ENCODE measurements around the gene TALDO1. TPM values are rescaled to one million over a fixed set of nuclear protein-coding genes. Genes with fewer than 3 reads are reported as not detected.

The TALDO1 gene
- total and polyA plus RNA-seq, 2 experiments from 2014 or later, result 353 to 402 TPM

DNA sequence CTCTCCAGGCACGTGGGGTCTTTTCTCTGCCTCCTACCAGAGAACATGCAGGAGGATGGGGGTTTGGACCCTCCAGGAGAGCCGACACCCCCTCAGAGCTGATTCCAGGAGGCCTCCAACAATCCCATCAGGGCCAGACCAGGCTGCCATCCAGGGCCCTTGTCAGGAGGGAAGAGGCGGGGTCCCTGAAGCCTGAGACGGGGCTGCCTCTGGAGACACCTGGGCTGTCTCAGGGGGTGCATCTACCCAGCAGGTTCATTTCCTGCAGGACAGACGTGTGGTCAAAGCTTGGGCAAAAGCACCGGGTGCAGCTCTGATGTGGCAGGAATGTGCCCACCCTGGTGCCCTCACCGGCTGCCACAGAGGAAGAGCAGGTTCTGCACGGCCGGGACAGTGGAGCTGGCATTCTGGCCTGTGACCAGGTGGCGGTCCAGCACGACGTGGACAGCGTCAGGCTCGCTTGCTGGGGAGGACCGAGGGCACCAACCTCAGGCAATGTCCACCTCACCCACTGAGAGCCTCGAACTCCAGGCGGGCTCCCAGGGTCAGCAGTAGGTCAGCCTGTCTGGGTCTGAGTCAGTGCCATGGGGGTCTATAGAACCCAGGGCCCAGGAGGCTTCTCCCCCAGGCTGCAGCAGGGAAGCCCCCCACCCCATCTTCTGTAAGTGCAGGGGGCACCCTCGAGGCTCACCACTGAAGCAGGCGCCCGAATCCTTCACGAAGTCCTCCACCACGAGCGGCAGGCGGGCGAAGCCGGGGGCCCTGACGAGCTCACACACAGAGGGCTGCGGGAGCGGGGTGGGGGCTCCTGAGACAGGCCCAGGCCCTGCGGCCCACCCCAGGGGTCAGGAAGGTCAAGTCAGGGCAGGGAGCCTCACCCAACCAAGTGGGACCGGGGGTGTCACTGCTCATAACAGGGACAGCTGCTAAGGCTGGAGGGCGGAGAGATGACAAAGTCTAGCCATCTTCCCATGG is 23.7 kb downstream of the TALDO1 start:
- Histone ChIP-seq H3K79me2 (replicated peaks; ENCODE audit: insufficient read depth) (peaks cover 27% of the 10 kb centered on the region), H3K9me2 (ENCODE audit: insufficient read depth) (no peaks in the 10 kb centered on the region), H3F3A (replicated peaks; ENCODE audit: low read depth) (peaks cover 14% of the 10 kb centered on the region), H3K27me3 (ENCODE audit: insufficient read depth) (no peaks in the 10 kb centered on the region), H3K36me3 (ENCODE audit: insufficient read depth) (peaks cover 5% of the 10 kb centered on the region; the same call in 1 of the 2 replicates), H2AFZ (no peak overlapping the region), H3K4me1 (ENCODE audit: insufficient read depth) (peaks cover 7% of the 10 kb centered on the region; the same call in 1 of the 2 replicates), H3K27ac (ENCODE audit: low read depth) (no peak overlapping the region), H3K4me3 (no peak overlapping the region), H4K20me1 (replicated peaks; ENCODE audit: insufficient read depth) (peaks cover 26% of the 10 kb centered on the region), H3K4me2 (no peak overlapping the region)
- TF ChIP-seq, protein P1, sequence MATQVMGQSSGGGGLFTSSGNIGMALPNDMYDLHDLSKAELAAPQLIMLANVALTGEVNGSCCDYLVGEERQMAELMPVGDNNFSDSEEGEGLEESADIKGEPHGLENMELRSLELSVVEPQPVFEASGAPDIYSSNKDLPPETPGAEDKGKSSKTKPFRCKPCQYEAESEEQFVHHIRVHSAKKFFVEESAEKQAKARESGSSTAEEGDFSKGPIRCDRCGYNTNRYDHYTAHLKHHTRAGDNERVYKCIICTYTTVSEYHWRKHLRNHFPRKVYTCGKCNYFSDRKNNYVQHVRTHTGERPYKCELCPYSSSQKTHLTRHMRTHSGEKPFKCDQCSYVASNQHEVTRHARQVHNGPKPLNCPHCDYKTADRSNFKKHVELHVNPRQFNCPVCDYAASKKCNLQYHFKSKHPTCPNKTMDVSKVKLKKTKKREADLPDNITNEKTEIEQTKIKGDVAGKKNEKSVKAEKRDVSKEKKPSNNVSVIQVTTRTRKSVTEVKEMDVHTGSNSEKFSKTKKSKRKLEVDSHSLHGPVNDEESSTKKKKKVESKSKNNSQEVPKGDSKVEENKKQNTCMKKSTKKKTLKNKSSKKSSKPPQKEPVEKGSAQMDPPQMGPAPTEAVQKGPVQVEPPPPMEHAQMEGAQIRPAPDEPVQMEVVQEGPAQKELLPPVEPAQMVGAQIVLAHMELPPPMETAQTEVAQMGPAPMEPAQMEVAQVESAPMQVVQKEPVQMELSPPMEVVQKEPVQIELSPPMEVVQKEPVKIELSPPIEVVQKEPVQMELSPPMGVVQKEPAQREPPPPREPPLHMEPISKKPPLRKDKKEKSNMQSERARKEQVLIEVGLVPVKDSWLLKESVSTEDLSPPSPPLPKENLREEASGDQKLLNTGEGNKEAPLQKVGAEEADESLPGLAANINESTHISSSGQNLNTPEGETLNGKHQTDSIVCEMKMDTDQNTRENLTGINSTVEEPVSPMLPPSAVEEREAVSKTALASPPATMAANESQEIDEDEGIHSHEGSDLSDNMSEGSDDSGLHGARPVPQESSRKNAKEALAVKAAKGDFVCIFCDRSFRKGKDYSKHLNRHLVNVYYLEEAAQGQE (IDR thresholded peaks at IDR 0.05; ENCODE audit: unreplicated experiment), result no peak
- TF ChIP-seq EZH2 (IDR thresholded peaks at IDR 0.05; ENCODE audit: low read depth, unreplicated experiment) (no peak), NANOG (IDR thresholded peaks at IDR 0.05; ENCODE audit: borderline replicate concordance) (no peak), CREB1 (CRISPR knock-in tag; IDR thresholded peaks at IDR 0.05; ENCODE audit: low read depth) (no peak), STAT1 (IDR thresholded peaks at IDR 0.05; ENCODE audit: unreplicated experiment) (no peak), POLR2AphosphoS5 (IDR thresholded peaks at IDR 0.05; ENCODE audit: low read depth) (no peak), EZH2phosphoT487 (IDR thresholded peaks at IDR 0.05; ENCODE audit: unreplicated experiment) (no peak)
- TF ChIP-seq, protein P2, sequence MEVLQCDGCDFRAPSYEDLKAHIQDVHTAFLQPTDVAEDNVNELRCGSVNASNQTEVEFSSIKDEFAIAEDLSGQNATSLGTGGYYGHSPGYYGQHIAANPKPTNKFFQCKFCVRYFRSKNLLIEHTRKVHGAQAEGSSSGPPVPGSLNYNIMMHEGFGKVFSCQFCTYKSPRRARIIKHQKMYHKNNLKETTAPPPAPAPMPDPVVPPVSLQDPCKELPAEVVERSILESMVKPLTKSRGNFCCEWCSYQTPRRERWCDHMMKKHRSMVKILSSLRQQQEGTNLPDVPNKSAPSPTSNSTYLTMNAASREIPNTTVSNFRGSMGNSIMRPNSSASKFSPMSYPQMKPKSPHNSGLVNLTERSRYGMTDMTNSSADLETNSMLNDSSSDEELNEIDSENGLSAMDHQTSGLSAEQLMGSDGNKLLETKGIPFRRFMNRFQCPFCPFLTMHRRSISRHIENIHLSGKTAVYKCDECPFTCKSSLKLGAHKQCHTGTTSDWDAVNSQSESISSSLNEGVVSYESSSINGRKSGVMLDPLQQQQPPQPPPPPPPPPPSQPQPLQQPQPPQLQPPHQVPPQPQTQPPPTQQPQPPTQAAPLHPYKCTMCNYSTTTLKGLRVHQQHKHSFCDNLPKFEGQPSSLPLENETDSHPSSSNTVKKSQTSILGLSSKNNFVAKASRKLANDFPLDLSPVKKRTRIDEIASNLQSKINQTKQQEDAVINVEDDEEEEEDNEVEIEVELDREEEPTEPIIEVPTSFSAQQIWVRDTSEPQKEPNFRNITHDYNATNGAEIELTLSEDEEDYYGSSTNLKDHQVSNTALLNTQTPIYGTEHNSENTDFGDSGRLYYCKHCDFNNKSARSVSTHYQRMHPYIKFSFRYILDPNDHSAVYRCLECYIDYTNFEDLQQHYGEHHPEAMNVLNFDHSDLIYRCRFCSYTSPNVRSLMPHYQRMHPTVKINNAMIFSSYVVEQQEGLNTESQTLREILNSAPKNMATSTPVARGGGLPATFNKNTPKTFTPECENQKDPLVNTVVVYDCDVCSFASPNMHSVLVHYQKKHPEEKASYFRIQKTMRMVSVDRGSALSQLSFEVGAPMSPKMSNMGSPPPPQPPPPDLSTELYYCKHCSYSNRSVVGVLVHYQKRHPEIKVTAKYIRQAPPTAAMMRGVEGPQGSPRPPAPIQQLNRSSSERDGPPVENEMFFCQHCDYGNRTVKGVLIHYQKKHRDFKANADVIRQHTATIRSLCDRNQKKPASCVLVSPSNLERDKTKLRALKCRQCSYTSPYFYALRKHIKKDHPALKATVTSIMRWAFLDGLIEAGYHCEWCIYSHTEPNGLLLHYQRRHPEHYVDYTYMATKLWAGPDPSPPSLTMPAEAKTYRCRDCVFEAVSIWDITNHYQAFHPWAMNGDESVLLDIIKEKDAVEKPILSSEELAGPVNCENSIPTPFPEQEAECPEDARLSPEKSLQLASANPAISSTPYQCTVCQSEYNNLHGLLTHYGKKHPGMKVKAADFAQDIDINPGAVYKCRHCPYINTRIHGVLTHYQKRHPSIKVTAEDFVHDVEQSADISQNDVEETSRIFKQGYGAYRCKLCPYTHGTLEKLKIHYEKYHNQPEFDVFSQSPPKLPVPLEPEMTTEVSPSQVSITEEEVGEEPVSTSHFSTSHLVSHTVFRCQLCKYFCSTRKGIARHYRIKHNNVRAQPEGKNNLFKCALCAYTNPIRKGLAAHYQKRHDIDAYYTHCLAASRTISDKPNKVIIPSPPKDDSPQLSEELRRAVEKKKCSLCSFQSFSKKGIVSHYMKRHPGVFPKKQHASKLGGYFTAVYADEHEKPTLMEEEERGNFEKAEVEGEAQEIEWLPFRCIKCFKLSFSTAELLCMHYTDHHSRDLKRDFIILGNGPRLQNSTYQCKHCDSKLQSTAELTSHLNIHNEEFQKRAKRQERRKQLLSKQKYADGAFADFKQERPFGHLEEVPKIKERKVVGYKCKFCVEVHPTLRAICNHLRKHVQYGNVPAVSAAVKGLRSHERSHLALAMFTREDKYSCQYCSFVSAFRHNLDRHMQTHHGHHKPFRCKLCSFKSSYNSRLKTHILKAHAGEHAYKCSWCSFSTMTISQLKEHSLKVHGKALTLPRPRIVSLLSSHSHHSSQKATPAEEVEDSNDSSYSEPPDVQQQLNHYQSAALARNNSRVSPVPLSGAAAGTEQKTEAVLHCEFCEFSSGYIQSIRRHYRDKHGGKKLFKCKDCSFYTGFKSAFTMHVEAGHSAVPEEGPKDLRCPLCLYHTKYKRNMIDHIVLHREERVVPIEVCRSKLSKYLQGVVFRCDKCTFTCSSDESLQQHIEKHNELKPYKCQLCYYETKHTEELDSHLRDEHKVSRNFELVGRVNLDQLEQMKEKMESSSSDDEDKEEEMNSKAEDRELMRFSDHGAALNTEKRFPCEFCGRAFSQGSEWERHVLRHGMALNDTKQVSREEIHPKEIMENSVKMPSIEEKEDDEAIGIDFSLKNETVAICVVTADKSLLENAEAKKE (CRISPR knock-in tag; IDR thresholded peaks at IDR 0.05), result no peak
- TF ChIP-seq, protein P3, sequence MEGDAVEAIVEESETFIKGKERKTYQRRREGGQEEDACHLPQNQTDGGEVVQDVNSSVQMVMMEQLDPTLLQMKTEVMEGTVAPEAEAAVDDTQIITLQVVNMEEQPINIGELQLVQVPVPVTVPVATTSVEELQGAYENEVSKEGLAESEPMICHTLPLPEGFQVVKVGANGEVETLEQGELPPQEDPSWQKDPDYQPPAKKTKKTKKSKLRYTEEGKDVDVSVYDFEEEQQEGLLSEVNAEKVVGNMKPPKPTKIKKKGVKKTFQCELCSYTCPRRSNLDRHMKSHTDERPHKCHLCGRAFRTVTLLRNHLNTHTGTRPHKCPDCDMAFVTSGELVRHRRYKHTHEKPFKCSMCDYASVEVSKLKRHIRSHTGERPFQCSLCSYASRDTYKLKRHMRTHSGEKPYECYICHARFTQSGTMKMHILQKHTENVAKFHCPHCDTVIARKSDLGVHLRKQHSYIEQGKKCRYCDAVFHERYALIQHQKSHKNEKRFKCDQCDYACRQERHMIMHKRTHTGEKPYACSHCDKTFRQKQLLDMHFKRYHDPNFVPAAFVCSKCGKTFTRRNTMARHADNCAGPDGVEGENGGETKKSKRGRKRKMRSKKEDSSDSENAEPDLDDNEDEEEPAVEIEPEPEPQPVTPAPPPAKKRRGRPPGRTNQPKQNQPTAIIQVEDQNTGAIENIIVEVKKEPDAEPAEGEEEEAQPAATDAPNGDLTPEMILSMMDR (conservative IDR thresholded peaks at IDR 0.05; ENCODE audit: low read depth in 2 of 2), result no peak
- TF ChIP-seq, protein P4, sequence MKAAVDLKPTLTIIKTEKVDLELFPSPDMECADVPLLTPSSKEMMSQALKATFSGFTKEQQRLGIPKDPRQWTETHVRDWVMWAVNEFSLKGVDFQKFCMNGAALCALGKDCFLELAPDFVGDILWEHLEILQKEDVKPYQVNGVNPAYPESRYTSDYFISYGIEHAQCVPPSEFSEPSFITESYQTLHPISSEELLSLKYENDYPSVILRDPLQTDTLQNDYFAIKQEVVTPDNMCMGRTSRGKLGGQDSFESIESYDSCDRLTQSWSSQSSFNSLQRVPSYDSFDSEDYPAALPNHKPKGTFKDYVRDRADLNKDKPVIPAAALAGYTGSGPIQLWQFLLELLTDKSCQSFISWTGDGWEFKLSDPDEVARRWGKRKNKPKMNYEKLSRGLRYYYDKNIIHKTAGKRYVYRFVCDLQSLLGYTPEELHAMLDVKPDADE (IDR thresholded peaks at IDR 0.05), result no peak
- Mint-ChIP-seq H3K4me1 (peaks cover 5% of the 10 kb centered on the region), H3K27ac (no peak overlapping the region), H3K36me3 (ENCODE audit: low read depth) (peaks cover 44% of the 10 kb centered on the region), H3K4me3 (no peak overlapping the region), H3K9me3 (no peaks in the 10 kb centered on the region), H3K27me3 (ENCODE audit: insufficient read depth, low read depth, poor library complexity) (peaks cover 16% of the 10 kb centered on the region)
- no peak for DNase-seq (ENCODE audit: low spot score)
- no peak for ATAC-seq
